ENCODE data around the gene LCN15. TPM values are rescaled to one million over a fixed set of nuclear protein-coding genes. Genes with fewer than 3 reads are reported as not detected.
A peak's percentile ranks its signal among the peaks of the same experiment; 100 is the strongest.

LCN15 gene
- total and polyA plus RNA-seq, 2 of the 13 experiments (the other 11 are each of a cell fraction or from before 2014, with no cell fraction given), result 1.3 to 53.7 TPM

DNA sequence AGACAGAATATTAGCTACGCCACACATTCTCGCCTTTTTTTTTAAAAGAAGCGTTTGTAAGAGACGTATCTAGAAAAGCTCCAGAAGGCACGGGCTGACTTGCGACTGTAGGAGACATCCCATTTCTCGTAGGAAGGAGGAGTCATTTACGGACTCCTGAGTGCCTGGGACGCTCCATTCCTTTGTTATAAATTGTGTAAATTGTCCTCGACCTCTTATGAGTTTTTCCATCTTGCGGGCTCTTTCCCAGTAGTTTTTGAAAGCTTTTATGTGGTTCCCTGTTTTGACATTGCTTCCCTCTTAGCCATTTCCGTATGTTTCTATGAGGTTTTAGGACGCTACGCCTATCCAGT is 44.5 kb upstream of the LCN15 start (continued):
- no peak for TF ChIP-seq ZNF205 (CRISPR knock-in tag; IDR thresholded peaks at IDR 0.05)
- 0 out of 2 replicates have a peak, but pooled peaks have one; percentile 13 for TF ChIP-seq KDM5A (IDR thresholded peaks at IDR 0.05; ENCODE audit: borderline replicate concordance, low read length)
- 0 out of 2 replicates have a peak, but pooled peaks have one; percentile 13 for TF ChIP-seq ZNF605 (CRISPR knock-in tag; IDR thresholded peaks at IDR 0.05)
- TF ChIP-seq, protein P1, sequence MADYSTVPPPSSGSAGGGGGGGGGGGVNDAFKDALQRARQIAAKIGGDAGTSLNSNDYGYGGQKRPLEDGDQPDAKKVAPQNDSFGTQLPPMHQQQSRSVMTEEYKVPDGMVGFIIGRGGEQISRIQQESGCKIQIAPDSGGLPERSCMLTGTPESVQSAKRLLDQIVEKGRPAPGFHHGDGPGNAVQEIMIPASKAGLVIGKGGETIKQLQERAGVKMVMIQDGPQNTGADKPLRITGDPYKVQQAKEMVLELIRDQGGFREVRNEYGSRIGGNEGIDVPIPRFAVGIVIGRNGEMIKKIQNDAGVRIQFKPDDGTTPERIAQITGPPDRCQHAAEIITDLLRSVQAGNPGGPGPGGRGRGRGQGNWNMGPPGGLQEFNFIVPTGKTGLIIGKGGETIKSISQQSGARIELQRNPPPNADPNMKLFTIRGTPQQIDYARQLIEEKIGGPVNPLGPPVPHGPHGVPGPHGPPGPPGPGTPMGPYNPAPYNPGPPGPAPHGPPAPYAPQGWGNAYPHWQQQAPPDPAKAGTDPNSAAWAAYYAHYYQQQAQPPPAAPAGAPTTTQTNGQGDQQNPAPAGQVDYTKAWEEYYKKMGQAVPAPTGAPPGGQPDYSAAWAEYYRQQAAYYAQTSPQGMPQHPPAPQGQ (CRISPR knock-in tag; IDR thresholded peaks at IDR 0.05; ENCODE audit: borderline replicate concordance), result no peak
- no peak for TF ChIP-seq ZFP36 (IDR thresholded peaks at IDR 0.05; ENCODE audit: borderline replicate concordance, low read depth, low read length, partially characterized antibody)
- no peak for TF ChIP-seq RORA (CRISPR knock-in tag; IDR thresholded peaks at IDR 0.05)
- TF ChIP-seq, protein P2, sequence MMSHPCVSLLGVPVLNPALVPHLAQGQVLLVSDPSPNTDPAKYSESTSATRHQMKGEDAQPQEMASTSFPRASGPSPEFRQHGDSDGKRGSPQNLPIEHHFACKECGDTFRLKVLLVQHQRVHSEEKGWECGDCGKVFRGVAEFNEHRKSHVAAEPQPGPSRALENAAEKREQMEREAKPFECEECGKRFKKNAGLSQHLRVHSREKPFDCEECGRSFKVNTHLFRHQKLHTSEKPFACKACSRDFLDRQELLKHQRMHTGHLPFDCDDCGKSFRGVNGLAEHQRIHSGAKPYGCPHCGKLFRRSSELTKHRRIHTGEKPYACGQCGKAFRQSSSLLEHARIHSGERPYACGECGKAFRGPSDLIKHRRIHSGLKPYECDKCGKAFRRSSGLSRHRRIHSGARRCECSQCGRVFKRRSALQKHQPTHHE (CRISPR knock-in tag; IDR thresholded peaks at IDR 0.05; ENCODE audit: borderline replicate concordance), result no peak

- no peak for DNase-seq (ENCODE audit: low spot score)
- H4K20me1 ChIP-seq (ENCODE audit: insufficient read depth, low read length), result no peaks in the 10 kb centered on the region; the same call in 1 of the 2 replicates
- peak overlapping the region; percentile 71 for H3K27ac ChIP-seq (ENCODE audit: extremely low read length, insufficient read depth, low read length)
- peaks cover 2 to 14% of the 10 kb centered on the region in 2 experiments; a peak in 4 of 5 replicates for H3K36me3 ChIP-seq (replicated peaks in 1 of 2; ENCODE audit: control insufficient read depth in 1 of 2, insufficient read depth in 2 of 2, low read length in 2 of 2)
- POLR2A ChIA-PET, result interaction anchor here (0.6 to 5.0 kb wide), 9 partner anchors 8 to 128 kb away, joined by 3 to 35 read pairs (median 7); partner anchors contain the start of genes TMEM141 and TRAF2
- in situ Hi-C loops (cut with HindIII; ENCODE audit: extremely low pct_ligation_motif_present, low pct_unique_long_range_greater_than_20kb), result no loop called here
- H2AFZ ChIP-seq (ENCODE audit: low read length), result no peak overlapping the region
- H3K9ac ChIP-seq (ENCODE audit: insufficient read depth, low read depth, low read length), result peak overlapping the region; percentile 86
- H3K79me2 ChIP-seq (ENCODE audit: insufficient read depth, low read length), result peaks cover 67% of the 10 kb centered on the region
- BruUV-seq (replicated peaks), result no TSS peak
- no peak for FAIRE-seq
- no peak for ATAC-seq
- H3K4me2 ChIP-seq (ENCODE audit: low read depth, low read length), result peak overlapping the region; percentile 88
- H3K4me3 ChIP-seq (replicated peaks in 1 of 3; ENCODE audit: insufficient read depth in 1 of 3, low read depth in 2 of 3, low read length in 3 of 3), result peak overlapping the region; percentile 88 to 96 (median 92)
- H3K4me1 ChIP-seq (ENCODE audit: insufficient read depth, low read length), result peaks cover 68% of the 10 kb centered on the region
- WGBS (ENCODE audit: low lambda C conversion rate), result no CpG with 5 or more reads among the region's 93 CpGs
- CTCF ChIA-PET (ENCODE audit: low intra/inter-chr PET ratio, low total read pairs), result interaction anchor here (1.0 kb wide), 1 partner anchor 16 kb away, joined by 4 read pairs; no protein-coding TSS in a partner anchor
- no peaks in the 10 kb centered on the region for H3K9me3 ChIP-seq (ENCODE audit: low read length)
- H3K27me3 ChIP-seq (ENCODE audit: control insufficient read depth in 1 of 2, insufficient read depth in 2 of 2, low read length in 2 of 2), result no peaks in the 10 kb centered on the region
- intact Hi-C loops (cut with micrococcal nuclease; ENCODE audit: unreplicated experiment), result no loop called here
- TF ChIP-seq ZNF891 (CRISPR knock-in tag; IDR thresholded peaks at IDR 0.05) (no peak), ATF7-NPFF (CRISPR knock-in tag; IDR thresholded peaks at IDR 0.05; ENCODE audit: low read depth) (0 out of 2 replicates have a peak, but pooled peaks have one; percentile 41), ZNF777 (CRISPR knock-in tag; IDR thresholded peaks at IDR 0.05) (peak; percentile 34), ZNF841 (CRISPR knock-in tag; IDR thresholded peaks at IDR 0.05; ENCODE audit: borderline replicate concordance) (no peak), SALL1 (CRISPR knock-in tag; IDR thresholded peaks at IDR 0.05) (no peak), ZNF816 (CRISPR knock-in tag; IDR thresholded peaks at IDR 0.05; ENCODE audit: borderline replicate concordance) (0 out of 2 replicates have a peak, but pooled peaks have one; percentile 2)
These were observed 43.9 kb upstream of the LCN15 start for GRCh38 chr9:136808075-136808805.
